ENCODE results near the gene ENHO.

Gene ENHO

DNA sequence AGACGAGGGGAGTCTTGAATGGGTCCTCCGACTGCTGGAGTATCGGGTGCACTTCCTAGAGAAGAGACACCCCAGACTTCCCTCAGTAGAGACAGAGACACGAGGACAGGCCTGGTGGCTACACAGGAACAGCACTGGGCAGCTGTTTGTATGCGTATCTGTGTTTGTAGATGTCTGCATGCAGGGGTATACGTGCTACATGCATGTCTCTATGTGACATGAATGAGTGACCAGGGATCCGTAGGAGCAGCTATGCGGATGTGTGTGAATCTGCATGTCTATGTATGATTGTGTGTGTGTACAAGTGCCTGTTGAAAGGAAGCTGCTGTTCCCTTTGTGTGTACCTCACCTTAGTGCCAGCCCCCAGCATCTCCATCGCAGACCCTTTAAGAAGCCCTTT lies 35.6 kb upstream of the ENHO start:
- Histone ChIP-seq H2BK12ac (ENCODE audit: low read length) (no peak overlapping the region), H2BK5ac (ENCODE audit: low read depth, low read length, poor library complexity) (no peak overlapping the region), H3K14ac (ENCODE audit: low read length) (no peak overlapping the region), H3K79me1 (ENCODE audit: low read length) (no peaks in the 10 kb centered on the region), H3K79me2 (ENCODE audit: control insufficient read depth, insufficient read depth, low read length, poor library complexity) (no peaks in the 10 kb centered on the region), H3K4me3 (ENCODE audit: low read depth, low read length) (no peak overlapping the region), H2AFZ (ENCODE audit: insufficient read depth, low read length, poor library complexity) (no peak overlapping the region), H3K36me3 (ENCODE audit: control insufficient read depth in 1 of 2, insufficient read depth in 2 of 2, low read length in 2 of 2) (no peaks in the 10 kb centered on the region), H4K8ac (ENCODE audit: low read depth, low read length) (no peak overlapping the region), H2AK5ac (ENCODE audit: low read length) (no peak overlapping the region), H4K12ac (ENCODE audit: low read depth, low read length) (no peak overlapping the region), H4K91ac (ENCODE audit: low read depth, low read length) (no peak overlapping the region), H3K18ac (ENCODE audit: low read length) (no peak overlapping the region), H3K23ac (ENCODE audit: low read length) (no peak overlapping the region), H2BK120ac (ENCODE audit: insufficient read depth, low read length, poor library complexity) (no peak overlapping the region), H3K4ac (ENCODE audit: low read depth, low read length) (no peak overlapping the region), H3K27ac (ENCODE audit: low read depth, low read length) (no peak overlapping the region), H3K9ac (ENCODE audit: low read length) (no peak overlapping the region), H3K4me2 (ENCODE audit: low read length) (no peak overlapping the region), H3K4me1 (ENCODE audit: control insufficient read depth in 1 of 2, insufficient read depth in 2 of 2, low read length in 2 of 2) (peaks cover 0 to 6% of the 10 kb centered on the region in 2 experiments), H3K27me3 (ENCODE audit: insufficient read depth, low read length) (no peaks in the 10 kb centered on the region), H3K9me3 (ENCODE audit: insufficient read depth, low read depth, low read length) (peaks cover 4% of the 10 kb centered on the region)
- no peak for DNase-seq
- WGBS (ENCODE audit: extremely low coverage, insufficient coverage, insufficient read length) = no CpG with 5 or more reads among the region's 9 CpGs

- Histone ChIP-seq H3K4me2 (ENCODE audit: low read length) (no peak overlapping the region), H2BK120ac (ENCODE audit: insufficient read depth, low read length, poor library complexity) (no peak overlapping the region), H3K9me3 (ENCODE audit: insufficient read depth, low read depth, low read length) (peaks cover 4% of the 10 kb centered on the region), H4K12ac (ENCODE audit: low read depth, low read length) (no peak overlapping the region), H2BK12ac (ENCODE audit: low read length) (no peak overlapping the region), H2BK5ac (ENCODE audit: low read depth, low read length, poor library complexity) (no peak overlapping the region), H3K27ac (ENCODE audit: low read depth, low read length) (no peak overlapping the region), H3K9ac (ENCODE audit: low read length) (no peak overlapping the region), H4K91ac (ENCODE audit: low read depth, low read length) (no peak overlapping the region), H3K27me3 (ENCODE audit: insufficient read depth, low read length) (no peaks in the 10 kb centered on the region), H3K23ac (ENCODE audit: low read length) (no peak overlapping the region), H3K4me3 (ENCODE audit: low read depth, low read length) (no peak overlapping the region), H3K18ac (ENCODE audit: low read length) (no peak overlapping the region), H3K4ac (ENCODE audit: low read depth, low read length) (no peak overlapping the region), H3K79me2 (ENCODE audit: control insufficient read depth, insufficient read depth, low read length, poor library complexity) (no peaks in the 10 kb centered on the region), H3K36me3 (ENCODE audit: control insufficient read depth in 1 of 2, insufficient read depth in 2 of 2, low read length in 2 of 2) (no peaks in the 10 kb centered on the region), H2AFZ (ENCODE audit: insufficient read depth, low read length, poor library complexity) (no peak overlapping the region), H4K8ac (ENCODE audit: low read depth, low read length) (no peak overlapping the region), H2AK5ac (ENCODE audit: low read length) (no peak overlapping the region), H3K4me1 (ENCODE audit: control insufficient read depth in 1 of 2, insufficient read depth in 2 of 2, low read length in 2 of 2) (peaks cover 0 to 6% of the 10 kb centered on the region in 2 experiments), H3K14ac (ENCODE audit: low read length) (no peak overlapping the region), H3K79me1 (ENCODE audit: low read length) (no peaks in the 10 kb centered on the region)
- WGBS (ENCODE audit: extremely low coverage, insufficient coverage, insufficient read length) = no CpG with 5 or more reads among the region's 19 CpGs
- DNase-seq = no peak
Observed at GRCh38 chr9:34557426-34558321, 34.9 kb upstream of the ENHO start.

- Histone ChIP-seq H3K4me1 (ENCODE audit: control insufficient read depth in 1 of 2, insufficient read depth in 2 of 2, low read length in 2 of 2) (peaks cover 0 to 6% of the 10 kb centered on the region in 2 experiments), H3K9ac (ENCODE audit: low read length) (no peak overlapping the region), H4K12ac (ENCODE audit: low read depth, low read length) (no peak overlapping the region), H2BK12ac (ENCODE audit: low read length) (no peak overlapping the region), H3K4ac (ENCODE audit: low read depth, low read length) (no peak overlapping the region), H2AFZ (ENCODE audit: insufficient read depth, low read length, poor library complexity) (no peak overlapping the region), H2BK5ac (ENCODE audit: low read depth, low read length, poor library complexity) (no peak overlapping the region), H2BK120ac (ENCODE audit: insufficient read depth, low read length, poor library complexity) (no peak overlapping the region), H3K79me1 (ENCODE audit: low read length) (no peaks in the 10 kb centered on the region), H2AK5ac (ENCODE audit: low read length) (no peak overlapping the region), H3K4me2 (ENCODE audit: low read length) (no peak overlapping the region), H3K36me3 (ENCODE audit: control insufficient read depth in 1 of 2, insufficient read depth in 2 of 2, low read length in 2 of 2) (no peaks in the 10 kb centered on the region), H3K27ac (ENCODE audit: low read depth, low read length) (no peak overlapping the region), H4K8ac (ENCODE audit: low read depth, low read length) (no peak overlapping the region), H3K18ac (ENCODE audit: low read length) (no peak overlapping the region), H3K4me3 (ENCODE audit: low read depth, low read length) (no peak overlapping the region), H3K14ac (ENCODE audit: low read length) (no peak overlapping the region), H3K27me3 (ENCODE audit: insufficient read depth, low read length) (no peaks in the 10 kb centered on the region), H4K91ac (ENCODE audit: low read depth, low read length) (no peak overlapping the region), H3K79me2 (ENCODE audit: control insufficient read depth, insufficient read depth, low read length, poor library complexity) (no peaks in the 10 kb centered on the region), H3K9me3 (ENCODE audit: insufficient read depth, low read depth, low read length) (peaks cover 6% of the 10 kb centered on the region), H3K23ac (ENCODE audit: low read length) (no peak overlapping the region)
- no CpG with 5 or more reads among the region's 6 CpGs for WGBS (ENCODE audit: extremely low coverage, insufficient coverage, insufficient read length)
- no peak for DNase-seq
Observed at GRCh38 chr9:34556949-34557348, 34.2 kb upstream of the ENHO start.

DNA sequence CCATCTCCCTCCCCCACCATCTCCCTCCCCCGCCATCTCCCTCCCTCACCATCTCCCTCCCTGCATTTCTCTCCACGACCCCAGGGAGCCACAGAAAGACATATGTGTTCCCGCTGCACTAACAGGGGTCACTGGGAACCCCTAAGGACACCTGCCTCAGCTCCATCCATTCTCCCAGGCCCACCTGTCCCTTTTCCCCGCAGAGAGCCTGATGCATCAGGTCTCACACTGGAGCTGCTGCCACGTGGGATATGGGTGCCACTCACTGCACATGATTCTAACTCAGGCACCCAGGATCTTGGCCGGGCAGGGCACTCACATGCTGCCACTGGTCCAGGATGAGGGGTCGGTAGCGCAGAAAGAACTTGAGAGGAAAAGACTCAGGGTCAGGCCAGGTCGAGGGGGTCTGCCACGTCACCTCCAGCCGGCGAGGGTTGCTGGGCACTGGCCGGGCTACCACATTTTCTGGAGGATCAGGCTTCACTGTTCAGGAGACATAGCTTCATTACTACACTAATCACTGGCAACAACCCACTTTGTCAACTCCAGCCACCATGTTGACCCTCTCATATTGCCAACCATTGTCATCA lies 33.2 kb upstream of the ENHO start:
- DNase-seq = no peak
- Histone ChIP-seq H3K36me3 (ENCODE audit: control insufficient read depth in 1 of 2, insufficient read depth in 2 of 2, low read length in 2 of 2) (no peaks in the 10 kb centered on the region), H2BK12ac (ENCODE audit: low read length) (no peak overlapping the region), H2BK120ac (ENCODE audit: insufficient read depth, low read length, poor library complexity) (no peak overlapping the region), H3K4me2 (ENCODE audit: low read length) (no peak overlapping the region), H3K4me1 (ENCODE audit: control insufficient read depth in 1 of 2, insufficient read depth in 2 of 2, low read length in 2 of 2) (peaks cover 0 to 6% of the 10 kb centered on the region in 2 experiments), H3K4ac (ENCODE audit: low read depth, low read length) (no peak overlapping the region), H3K9ac (ENCODE audit: low read length) (no peak overlapping the region), H2BK5ac (ENCODE audit: low read depth, low read length, poor library complexity) (no peak overlapping the region), H2AFZ (ENCODE audit: insufficient read depth, low read length, poor library complexity) (no peak overlapping the region), H3K27ac (ENCODE audit: low read depth, low read length) (no peak overlapping the region), H3K18ac (ENCODE audit: low read length) (no peak overlapping the region), H4K8ac (ENCODE audit: low read depth, low read length) (no peak overlapping the region), H3K79me1 (ENCODE audit: low read length) (no peaks in the 10 kb centered on the region), H4K12ac (ENCODE audit: low read depth, low read length) (no peak overlapping the region), H3K4me3 (ENCODE audit: low read depth, low read length) (no peak overlapping the region), H3K9me3 (ENCODE audit: insufficient read depth, low read depth, low read length) (peaks cover 6% of the 10 kb centered on the region), H3K27me3 (ENCODE audit: insufficient read depth, low read length) (no peaks in the 10 kb centered on the region), H3K79me2 (ENCODE audit: control insufficient read depth, insufficient read depth, low read length, poor library complexity) (no peaks in the 10 kb centered on the region), H3K14ac (ENCODE audit: low read length) (no peak overlapping the region), H2AK5ac (ENCODE audit: low read length) (no peak overlapping the region), H4K91ac (ENCODE audit: low read depth, low read length) (no peak overlapping the region), H3K23ac (ENCODE audit: low read length) (no peak overlapping the region)
- WGBS (ENCODE audit: extremely low coverage, insufficient coverage, insufficient read length) = 100% methylated on average over 1 of the region's 13 CpGs
